HCT116 (cell line): ENCODE results near the gene PPM1H. TPM values are rescaled to one million over a fixed set of nuclear protein-coding genes. Genes with fewer than 3 reads are reported as not detected.

Experiments
- ATAC-seq: fragments of 200-7000 bp; cut with Tn5 transposase; 2 replicates; pipeline ENCODE4 v1.9.1; 2020; ENCODE audit warnings: mild to moderate bottlenecking, moderate library complexity
- BruUV-seq: library from RNA; stranded (reverse); fragments of 400-500 nt; replicated peaks from 2 replicates; lab custom pipeline; 2021; lab: Mats Ljungman, UMichigan
- CTCF ChIA-PET: fragments of 300-600 bp; sonication (Branson Sonifier 250); formaldehyde crosslinking; loops from one replicate; lab custom pipeline; 2021; ENCODE audit warnings: antibody characterized with exemption; lab: Charles Lee
- POLR2A ChIA-PET: fragments of 300-600, 350-600 bp; sonication (Branson Sonifier 250); formaldehyde crosslinking; loops from one replicate; lab custom pipeline; 2021; ENCODE audit warnings: antibody characterized with exemption; lab: Charles Lee
- RAD21 ChIA-PET, 2 experiments: fragments of 300-600 bp; sonication (Branson Sonifier 250); formaldehyde crosslinking; loops; one replicate each; lab custom pipeline; 2023; ENCODE audit warnings: low total read pairs in 2 of 2; ENCODE audit not compliant: uncharacterized antibody in 2 of 2, unreplicated experiment in 2 of 2, low non-redundant PET in 1 of 2; lab: Charles Lee
- DNase-seq: peaks from one replicate; pipeline ENCODE4 v3.0.0-alpha.2; 2010; ENCODE audit warnings: low read depth, low spot score
- H2AFZ ChIP-seq: fragments of 200-600 bp; shearing (Covaris generic), sonication (generic); 2 replicates; pipeline ENCODE4 v1.6.1; 2017; ENCODE audit warnings: low read depth, mixed run types, mixed read lengths, antibody characterized with exemption, low read length; ENCODE audit not compliant: poor library complexity, severe bottlenecking
- H3K27ac ChIP-seq: 2 replicates; pipeline ENCODE4 v1.5.1; 2012; ENCODE audit warnings: low read depth, low read length
- H3K27me3 ChIP-seq: fragments of 200-600 bp; sonication (generic); 2 replicates; pipeline ENCODE4 v1.6.1; 2016; ENCODE audit warnings: mixed run types, low read length, mixed read lengths; ENCODE audit not compliant: insufficient read depth
- H3K36me3 ChIP-seq, 2 experiments: fragments of 200-500 bp in 1 of 2; fragments of 200-600 bp in 1 of 2; sonication (Bioruptor generic) in 1 of 2; sonication (generic) in 1 of 2; 2 replicates each; pipeline versions ENCODE4 v1.5.1 to v1.6.1; 2014 to 2016; ENCODE audit warnings: low read length in 2 of 2, inconsistent platforms in 1 of 2, mixed read lengths in 1 of 2, mixed run types in 1 of 2; ENCODE audit not compliant: insufficient read depth in 2 of 2, control insufficient read depth in 1 of 2
- H3K4me1 ChIP-seq, 2 experiments: fragments of 200-600 bp in 1 of 2; sonication (generic) in 1 of 2; 2 replicates each; pipeline versions ENCODE4 v1.5.1 to v1.6.1; 2012 to 2017; ENCODE audit warnings: low read length in 2 of 2, inconsistent platforms in 1 of 2, mild to moderate bottlenecking in 1 of 2, mixed read lengths in 1 of 2, mixed run types in 1 of 2, moderate library complexity in 1 of 2; ENCODE audit not compliant: insufficient read depth in 2 of 2, control insufficient read depth in 1 of 2
- H3K4me2 ChIP-seq: fragments of 200-600 bp; sonication (generic); 2 replicates; pipeline ENCODE4 v1.6.1; 2017; ENCODE audit warnings: mixed run types, low read length, mixed read lengths
- H3K4me3 ChIP-seq, 2 experiments: fragments of 200-600 bp in 1 of 2; sonication (generic) in 1 of 2; replicated peaks in 1 of 2; 2 replicates each; pipeline ENCODE4 v1.5.1; 2011 to 2016; ENCODE audit warnings: low read length in 2 of 2, control low read depth in 1 of 2, low read depth in 1 of 2, mild to moderate bottlenecking in 1 of 2, mixed read lengths in 1 of 2, mixed run types in 1 of 2
- H3K79me2 ChIP-seq: fragments of 200-600 bp; sonication (generic); 2 replicates; pipeline ENCODE4 v1.6.1; 2017; ENCODE audit warnings: mild to moderate bottlenecking, mixed run types, low read length, moderate library complexity, mixed read lengths; ENCODE audit not compliant: insufficient read depth
- H3K9ac ChIP-seq: fragments of 200-600 bp; sonication (generic); 2 replicates; pipeline ENCODE4 v1.6.1; 2016; ENCODE audit warnings: low read length, mixed read lengths
- H3K9me2 ChIP-seq: fragments of 200-600 bp; sonication (generic), shearing (Covaris generic); 2 replicates; pipeline ENCODE4 v1.6.1; 2017; ENCODE audit warnings: mixed run types, mild to moderate bottlenecking, moderate library complexity; ENCODE audit not compliant: insufficient read depth
- H3K9me3 ChIP-seq, 2 experiments: fragments of 200-500 bp in 1 of 2; fragments of 200-600 bp in 1 of 2; sonication (Bioruptor generic) in 1 of 2; sonication (generic) in 1 of 2; 2 replicates each; pipeline ENCODE4 v1.6.1; 2014 to 2017; ENCODE audit warnings: low read length in 2 of 2, mixed read lengths in 2 of 2, inconsistent platforms in 1 of 2, low read depth in 1 of 2, mild to moderate bottlenecking in 1 of 2, mixed run types in 1 of 2, moderate library complexity in 1 of 2; ENCODE audit not compliant: control insufficient read depth in 1 of 2, insufficient read depth in 1 of 2
- H4K20me1 ChIP-seq: fragments of 200-600 bp; sonication (generic), shearing (Covaris generic); 2 replicates; pipeline ENCODE4 v1.6.1; 2017; ENCODE audit warnings: mixed run types, mild to moderate bottlenecking, moderate library complexity; ENCODE audit not compliant: insufficient read depth
- CBX3 ChIP-seq: IDR thresholded peaks from 2 replicates; pipeline ENCODE4 v1.6.1; 2012; ENCODE audit warnings: low read depth
- CEBPB ChIP-seq: IDR thresholded peaks from 2 replicates; pipeline ENCODE4 v1.6.1; 2012; ENCODE audit warnings: low read depth
- EGR1 ChIP-seq: IDR thresholded peaks from 2 replicates; pipeline ENCODE4 v1.6.1; 2012; ENCODE audit warnings: low read depth
- ELF1 ChIP-seq: IDR thresholded peaks from 2 replicates; pipeline ENCODE4 v1.6.1; 2012; ENCODE audit warnings: low read depth, borderline replicate concordance
- EZH2 ChIP-seq: fragments of 200-600 bp; sonication (generic); IDR thresholded peaks from 2 replicates; pipeline ENCODE4 v1.6.1; 2017; ENCODE audit warnings: antibody characterized with exemption, mixed run types
- JUND ChIP-seq: IDR thresholded peaks from 2 replicates; pipeline ENCODE4 v1.6.1; 2012
- POLR2AphosphoS5 ChIP-seq: IDR thresholded peaks from 2 replicates; pipeline ENCODE4 v1.6.1; 2011; ENCODE audit warnings: mild to moderate bottlenecking, low read depth, low read length, moderate library complexity
- RAD21 ChIP-seq: IDR thresholded peaks from 2 replicates; pipeline ENCODE4 v1.6.1; 2012; ENCODE audit warnings: low read depth, mild to moderate bottlenecking
- SIN3A ChIP-seq: IDR thresholded peaks from 2 replicates; pipeline ENCODE4 v1.6.1; 2012; ENCODE audit warnings: low read depth
- SP1 ChIP-seq: IDR thresholded peaks from 2 replicates; pipeline ENCODE4 v1.6.1; 2012; ENCODE audit warnings: low read depth
- SRF ChIP-seq: IDR thresholded peaks from 2 replicates; pipeline ENCODE4 v1.6.1; 2012; ENCODE audit warnings: low read depth
- YY1 ChIP-seq: IDR thresholded peaks from 2 replicates; pipeline ENCODE4 v1.6.1; 2011; ENCODE audit warnings: low read length, low read depth, moderate library complexity, mild to moderate bottlenecking; ENCODE audit not compliant: insufficient replicate concordance; ENCODE audit errors: extremely low read depth
- ZBTB33 ChIP-seq: IDR thresholded peaks from 2 replicates; pipeline ENCODE4 v1.6.1; 2011; ENCODE audit warnings: mild to moderate bottlenecking, low read length, moderate library complexity; ENCODE audit not compliant: insufficient replicate concordance; ENCODE audit errors: extremely low read depth
- ZFX ChIP-seq: fragments of 450-650 bp; IDR thresholded peaks from 2 replicates; pipeline ENCODE4 v1.6.1; 2017
- ZNF274 ChIP-seq: fragments of 200-500 bp; sonication (Bioruptor generic); IDR thresholded peaks from 2 replicates; pipeline ENCODE4 v1.6.1; 2014; ENCODE audit warnings: mild to moderate bottlenecking, low read depth, low read length, inconsistent platforms
- intact Hi-C: fragments of 100-400 bp; cut with micrococcal nuclease; formaldehyde crosslinking; loops from 2 replicates; pipeline ENCODE4 v1.10.0; 2022
- total RNA-seq: library from RNA; stranded (reverse); gene quantifications from one replicate; pipeline ENCODE4 v1.2.1, GENCODE V29; 2021; ENCODE audit not compliant: unreplicated experiment
- TF ChIP-seq, protein P1 (sequence below): IDR thresholded peaks from 2 replicates; pipeline ENCODE4 v1.6.1; 2012

PPM1H gene
- total RNA-seq, 1 experiment from 2014 or later: 8.0 TPM

DNA sequence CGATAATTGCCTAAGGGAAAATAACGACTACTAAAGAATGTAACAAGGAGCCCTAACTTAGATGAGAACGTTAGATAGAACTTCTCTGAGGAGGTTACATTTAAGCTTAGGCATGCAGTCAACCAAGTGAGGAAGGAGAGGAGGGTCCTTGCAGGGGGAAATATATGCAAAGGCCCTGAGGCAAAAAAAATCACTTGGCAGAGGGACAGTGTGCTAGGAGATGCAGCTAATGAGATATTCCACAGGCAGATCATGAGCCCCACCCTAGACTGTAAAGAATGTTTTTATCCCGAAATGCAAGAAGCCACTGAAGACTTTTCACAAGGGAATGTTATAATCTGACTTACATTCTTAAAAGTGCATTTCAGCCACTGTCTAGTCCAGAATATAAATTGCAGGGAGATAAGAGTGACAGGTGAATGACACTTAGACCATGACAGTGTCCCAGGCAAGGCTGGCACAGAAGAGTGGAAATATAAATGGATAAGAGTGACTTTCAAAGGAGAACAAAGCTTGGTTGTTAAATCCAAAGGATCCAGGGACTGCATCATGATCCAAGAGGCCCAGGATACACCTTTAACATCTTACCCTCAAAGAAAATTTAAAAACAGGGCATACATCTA, 61.0 kb downstream of the PPM1H start:
- POLR2A ChIA-PET: no interaction called here
- RAD21 ChIA-PET: no interaction called here
- H3K4me1 ChIP-seq: no peaks in the 10 kb centered on the region
- H4K20me1 ChIP-seq: no peaks in the 10 kb centered on the region
- H3K9me3 ChIP-seq: no peaks in the 10 kb centered on the region
- no peak overlapping the region for H3K4me2 ChIP-seq
- intact Hi-C loops: no loop called here
- BruUV-seq: no TSS peak
- no peak overlapping the region for H3K4me3 ChIP-seq
- H2AFZ ChIP-seq: no peak overlapping the region
- no peak overlapping the region for H3K27ac ChIP-seq
- ATAC-seq (no peak), DNase-seq (no peak)
- H3K79me2 ChIP-seq: no peaks in the 10 kb centered on the region
- H3K27me3 ChIP-seq: no peaks in the 10 kb centered on the region
- no peak overlapping the region for H3K9ac ChIP-seq
- H3K36me3 ChIP-seq: no peaks in the 10 kb centered on the region
- CTCF ChIA-PET: no interaction called here
- H3K9me2 ChIP-seq: no peaks in the 10 kb centered on the region
- no peak for TF ChIP-seq SIN3A

GRCh38 chr12:62873116-62873825, 61.7 kb downstream of the PPM1H start:
- TF ChIP-seq POLR2AphosphoS5 (no peak), SRF (no peak), CBX3 (no peak), ZBTB33 (no peak), SP1 (no peak), SIN3A (no peak), ZNF274 (no peak), JUND (no peak), EGR1 (no peak), RAD21 (no peak), CEBPB (no peak), ZFX (no peak), YY1 (no peak), ELF1 (no peak), EZH2 (no peak)
- TF ChIP-seq, protein P1, sequence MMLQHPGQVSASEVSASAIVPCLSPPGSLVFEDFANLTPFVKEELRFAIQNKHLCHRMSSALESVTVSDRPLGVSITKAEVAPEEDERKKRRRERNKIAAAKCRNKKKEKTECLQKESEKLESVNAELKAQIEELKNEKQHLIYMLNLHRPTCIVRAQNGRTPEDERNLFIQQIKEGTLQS: no peak
- Histone ChIP-seq H4K20me1 (no peaks in the 10 kb centered on the region), H3K27me3 (no peaks in the 10 kb centered on the region), H3K9me3 (no peaks in the 10 kb centered on the region), H3K9ac (no peak overlapping the region), H3K9me2 (no peaks in the 10 kb centered on the region), H3K79me2 (no peaks in the 10 kb centered on the region), H3K36me3 (no peaks in the 10 kb centered on the region), H2AFZ (no peak overlapping the region), H3K27ac (no peak overlapping the region), H3K4me2 (no peak overlapping the region), H3K4me1 (no peaks in the 10 kb centered on the region), H3K4me3 (no peak overlapping the region)
- no TSS peak for BruUV-seq
- RAD21 ChIA-PET: no interaction called here
- CTCF ChIA-PET: no interaction called here
- POLR2A ChIA-PET: no interaction called here
- intact Hi-C loops: no loop called here
- DNase-seq (no peak), ATAC-seq (no peak)
